HG02798 (cell line): ENCODE measurements around the gene CST6.

Experiments used
- ATAC-seq: cut with Tn5 transposase; IDR thresholded peaks from one replicate; pipeline ENCODE4 v1.9.1; 2021; ENCODE audit warnings: mild to moderate bottlenecking; ENCODE audit not compliant: unreplicated experiment, poor library complexity

The CST6 gene

GRCh38 chr11:66011785-66012303 is at the start of gene CST6:
CST6 (plus strand) TSS chr11:66012008; CDS start chr11:66012045, 37 bp downstream.
- ATAC-seq, result no peak

GRCh38 chr11:65962141-65962564 is 49.7 kb upstream of the CST6 start:
- no peak for ATAC-seq

GRCh38 chr11:65964906-65965305 is 46.9 kb upstream of the CST6 start:
- no peak for ATAC-seq

GRCh38 chr11:65965986-65966762 is 45.6 kb upstream of the CST6 start:
- ATAC-seq, result no peak

- ATAC-seq, result no peak
Measured at GRCh38 chr11:65967329-65967934, 44.4 kb upstream of the CST6 start.

GRCh38 chr11:65968600-65969482 is 43.0 kb upstream of the CST6 start:
- no peak for ATAC-seq

GRCh38 chr11:65972116-65972515 is 39.7 kb upstream of the CST6 start:
- ATAC-seq, result no peak

- no peak for ATAC-seq
Measured at GRCh38 chr11:65973439-65974110, 38.2 kb upstream of the CST6 start.

GRCh38 chr11:65975771-65976170 is 36.0 kb upstream of the CST6 start:
- ATAC-seq, result no peak

GRCh38 chr11:65976216-65977176 is 35.3 kb upstream of the CST6 start:
- ATAC-seq, result no peak

GRCh38 chr11:65977621-65978390 is 34.0 kb upstream of the CST6 start:
- ATAC-seq, result no peak

- no peak for ATAC-seq
Measured at GRCh38 chr11:65978391-65979238, 33.2 kb upstream of the CST6 start.

- no peak for ATAC-seq
Measured at GRCh38 chr11:65979261-65979759, 32.5 kb upstream of the CST6 start.

- no peak for ATAC-seq
Measured at GRCh38 chr11:65981101-65981740, 30.6 kb upstream of the CST6 start.

GRCh38 chr11:65981972-65982823 is 29.6 kb upstream of the CST6 start:
- no peak for ATAC-seq
